WI38 (cell line): ENCODE results near the gene ARF6.
A peak's percentile ranks its signal among the peaks of the same experiment; 100 is the strongest.

ENCODE experiments used
- H3K4me3 ChIP-seq: 2 replicates; pipeline ENCODE4 v1.5.1; 2011; ENCODE audit warnings: low read depth, mild to moderate bottlenecking, control low read depth, low read length
- CTCF ChIP-seq: IDR thresholded peaks from 2 replicates; pipeline ENCODE4 v1.5.1; 2012; ENCODE audit warnings: low read depth, mild to moderate bottlenecking, control low read depth, low read length

ARF6 gene

GRCh38 chr14:49892301-49892635, 614 bp upstream of the ARF6 start:
- TF ChIP-seq CTCF: no peak

GRCh38 chr14:49893309-49894213, 679 bp downstream of the ARF6 start:
- no peak for TF ChIP-seq CTCF
- H3K4me3 ChIP-seq: peak overlapping the region; percentile 93

More at GRCh38 chr14:49892301-49892635, 614 bp upstream of the ARF6 start:
- H3K4me3 ChIP-seq: peak overlapping the region; percentile 93

- peak overlapping the region; percentile 93 for H3K4me3 ChIP-seq
These were observed 1.6 kb downstream of the ARF6 start for GRCh38 chr14:49894214-49895107.

GRCh38 chr14:49895480-49895879, 2.6 kb downstream of the ARF6 start:
- peak overlapping the region; percentile 93 for H3K4me3 ChIP-seq
- TF ChIP-seq CTCF: no peak

GRCh38 chr14:49896272-49896671, 3.4 kb downstream of the ARF6 start:
- H3K4me3 ChIP-seq: peak overlapping the region; percentile 93

GRCh38 chr14:49896966-49897365, 4.1 kb downstream of the ARF6 start:
- peak overlapping the region; percentile 32 for H3K4me3 ChIP-seq
- no peak for TF ChIP-seq CTCF

- no peak for TF ChIP-seq CTCF
- peak overlapping the region; percentile 32; the same call in 1 of the 2 replicates for H3K4me3 ChIP-seq
These were observed 4.5 kb downstream of the ARF6 start for GRCh38 chr14:49897414-49897813.

GRCh38 chr14:49897965-49898364, 5.1 kb downstream of the ARF6 start:
- no peak for TF ChIP-seq CTCF
- H3K4me3 ChIP-seq: no peak overlapping the region
